CD14-positive monocyte (primary cell): Measurements from ENCODE around the gene MED27. TPM values are rescaled to one million over a fixed set of nuclear protein-coding genes. Genes with fewer than 3 reads are reported as not detected.

Experiments
- DNase-seq, 3 donors: peaks; one replicate each; pipeline ENCODE4 v3.0.0-alpha.2; 2011 to 2022
- H2AFZ ChIP-seq: 2 replicates; pipeline ENCODE4 v1.6.0; 2012; ENCODE audit warnings: mild to moderate bottlenecking, low read depth, low read length, inconsistent platforms; ENCODE audit not compliant: insufficient read depth, poor library complexity, severe bottlenecking
- H3K27ac ChIP-seq, 2 donors: 1 replicate in 1 of 2; 2 replicates in 1 of 2; pipeline ENCODE4 v1.5.1; 2012 to 2013; ENCODE audit warnings: low read length in 2 of 2, control low read depth in 1 of 2, inconsistent platforms in 1 of 2, low read depth in 1 of 2, mild to moderate bottlenecking in 1 of 2
- H3K27me3 ChIP-seq, 2 donors: one replicate each; pipeline versions ENCODE4 v1.6.0 to v1.6.1; 2011 to 2013; ENCODE audit warnings: low read length in 2 of 2; ENCODE audit not compliant: control insufficient read depth in 2 of 2, insufficient read depth in 2 of 2
- H3K36me3 ChIP-seq, 2 donors: replicated peaks in 1 of 2; 1 replicate in 1 of 2; 2 replicates in 1 of 2; pipeline versions ENCODE4 v1.5.1 to v1.6.1; 2012 to 2013; ENCODE audit warnings: low read length in 2 of 2, control low read depth in 1 of 2, inconsistent platforms in 1 of 2, mild to moderate bottlenecking in 1 of 2; ENCODE audit not compliant: insufficient read depth in 2 of 2, control insufficient read depth in 1 of 2
- H3K4me1 ChIP-seq, 2 donors: 1 replicate in 1 of 2; 2 replicates in 1 of 2; pipeline versions ENCODE4 v1.5.1 to v1.6.1; 2012 to 2013; ENCODE audit warnings: low read length in 2 of 2, control low read depth in 1 of 2, inconsistent platforms in 1 of 2, mild to moderate bottlenecking in 1 of 2, moderate library complexity in 1 of 2; ENCODE audit not compliant: insufficient read depth in 2 of 2, control insufficient read depth in 1 of 2
- H3K4me2 ChIP-seq: replicated peaks from 2 replicates; pipeline ENCODE3; 2012; ENCODE audit warnings: low read length, moderate library complexity, mild to moderate bottlenecking; ENCODE audit not compliant: poor library complexity, severe bottlenecking; ENCODE audit errors: extremely low read depth
- H3K4me3 ChIP-seq, 3 experiments: fragments of 200-600 bp in 1 of 3; sonication (generic) in 1 of 3; replicated peaks in 1 of 3; 1 replicate in 2 of 3; 2 replicates in 1 of 3; pipeline ENCODE4 v1.5.1; 2011 to 2013; ENCODE audit warnings: low read length in 3 of 3, mild to moderate bottlenecking in 3 of 3, control low read depth in 2 of 3, low read depth in 2 of 3, inconsistent platforms in 1 of 3, moderate library complexity in 1 of 3
- H3K79me2 ChIP-seq: 2 replicates; pipeline ENCODE4 v1.6.0; 2012; ENCODE audit warnings: mild to moderate bottlenecking, control low read depth, inconsistent platforms, low read length, moderate library complexity; ENCODE audit not compliant: insufficient read depth
- H3K9ac ChIP-seq: 2 replicates; pipeline ENCODE4 v1.6.0; 2017; ENCODE audit warnings: low read length, mild to moderate bottlenecking; ENCODE audit not compliant: insufficient read depth, poor library complexity, severe bottlenecking
- H3K9me3 ChIP-seq, 2 donors: replicated peaks in 1 of 2; 1 replicate in 1 of 2; 2 replicates in 1 of 2; pipeline versions ENCODE4 v1.5.1 to v1.6.1; 2012 to 2013; ENCODE audit warnings: low read length in 2 of 2, control low read depth in 1 of 2; ENCODE audit not compliant: control insufficient read depth in 1 of 2, insufficient read depth in 1 of 2
- H4K20me1 ChIP-seq: 2 replicates; pipeline ENCODE4 v1.6.0; 2012; ENCODE audit warnings: mild to moderate bottlenecking, low read length, control low read depth, moderate library complexity; ENCODE audit not compliant: insufficient read depth
- H3K27ac Mint-ChIP-seq, 7 donors: one replicate each; pipeline ENCODE4 v1.8.0; 2020; ENCODE audit warnings: mild to moderate bottlenecking in 7 of 7, mixed read lengths in 7 of 7, moderate library complexity in 6 of 7, inconsistent platforms in 2 of 7
- H3K27me3 Mint-ChIP-seq, 3 donors: one replicate each; pipeline ENCODE4 v1.8.0; 2021 to 2022; ENCODE audit warnings: low read depth in 3 of 3, mild to moderate bottlenecking in 3 of 3, mixed read lengths in 3 of 3, moderate library complexity in 3 of 3, inconsistent platforms in 1 of 3
- H3K36me3 Mint-ChIP-seq, 2 donors: one replicate each; pipeline ENCODE4 v1.8.0; 2020; ENCODE audit warnings: mixed read lengths in 2 of 2, inconsistent platforms in 1 of 2, mild to moderate bottlenecking in 1 of 2
- H3K4me1 Mint-ChIP-seq: one replicate; pipeline ENCODE4 v1.8.0; 2020; ENCODE audit warnings: mild to moderate bottlenecking, mixed read lengths
- H3K4me3 Mint-ChIP-seq, 2 donors: one replicate each; pipeline ENCODE4 v1.8.0; 2020; ENCODE audit warnings: mild to moderate bottlenecking in 2 of 2, mixed read lengths in 2 of 2, moderate library complexity in 1 of 2
- H3K9me3 Mint-ChIP-seq, 7 donors: one replicate each; pipeline ENCODE4 v1.8.0; 2020 to 2022; ENCODE audit warnings: mixed read lengths in 7 of 7, mild to moderate bottlenecking in 6 of 7, moderate library complexity in 6 of 7, inconsistent platforms in 2 of 7
- whole genome bisulfite sequencing: methylation state at CpG from one replicate; pipeline ENCODE4 v1.1.5; 2013; ENCODE audit warnings: missing lambda C conversion rate; ENCODE audit not compliant: insufficient coverage; 5-methylcytosine and 5-hydroxymethylcytosine counted together
- intact Hi-C, 2 donors: fragments of 100-400 bp; cut with micrococcal nuclease; formaldehyde crosslinking; loops; one replicate each; pipeline versions ENCODE4 v1.15.0 to v1.15.1; 2023
- polyA plus RNA-seq, 3 donors: library from polyadenylated mRNA; depleted of rRNA in 1 of 3; unstranded in 2 of 3; stranded (reverse) in 1 of 3; fragments of 300-500 nt in 2 of 3; fragments of >200 nt in 1 of 3; fragmentation: Illumina TruSeq in 2 of 3; gene quantifications; 1 replicate in 2 of 3; 2 replicates in 1 of 3; pipeline ENCODE4 v1.2.3, GENCODE V29; 2012 to 2021
- TF ChIP-seq, protein P1 (sequence below): fragments of 200-600 bp; IDR thresholded peaks from one replicate; pipeline ENCODE4 v1.8.0; 2022; ENCODE audit warnings: antibody characterized with exemption, mild to moderate bottlenecking

The MED27 gene
- polyA plus RNA-seq, 3 donors: 14.0 to 26.9 (median 25.8) TPM

DNA sequence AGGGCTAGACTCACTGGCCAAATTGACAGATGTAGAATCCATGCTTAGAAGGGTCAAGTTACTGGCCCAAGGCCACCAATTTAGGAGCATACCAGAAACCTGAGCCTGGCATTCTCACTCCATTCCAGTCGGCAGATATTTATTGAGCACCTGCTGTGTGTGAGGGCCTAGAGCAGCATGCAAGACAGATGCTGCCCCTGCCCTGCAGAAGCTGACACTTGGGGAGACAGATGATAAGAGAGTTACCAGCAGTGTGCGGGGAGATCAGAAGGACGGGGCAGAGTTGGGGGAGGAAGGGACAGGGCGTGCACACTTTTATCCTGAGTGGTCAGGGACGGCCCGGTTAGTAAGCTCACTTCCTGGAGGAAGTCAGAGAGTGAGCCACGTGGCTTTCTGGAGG is 228.3 kb downstream of the MED27 start:
- Histone ChIP-seq H3K9me3 (no peaks in the 10 kb centered on the region), H3K36me3 (no peaks in the 10 kb centered on the region), H3K27me3 (no peaks in the 10 kb centered on the region), H3K79me2 (no peaks in the 10 kb centered on the region), H4K20me1 (no peaks in the 10 kb centered on the region), H3K4me3 (no peak overlapping the region), H2AFZ (no peak overlapping the region), H3K27ac (no peak overlapping the region), H3K4me1 (no peaks in the 10 kb centered on the region), H3K4me2 (no peak overlapping the region), H3K9ac (no peak overlapping the region)
- Mint-ChIP-seq H3K36me3 (no peaks in the 10 kb centered on the region), H3K4me3 (no peak overlapping the region), H3K4me1 (peaks cover 10% of the 10 kb centered on the region), H3K27ac (no peak overlapping the region), H3K9me3 (peaks cover 0 to 4% (median 2%) of the 10 kb centered on the region in 7 donors), H3K27me3 (peaks cover 3 to 5% (median 3%) of the 10 kb centered on the region in 3 donors)
- intact Hi-C loops: no loop called here
- no peak for DNase-seq
- TF ChIP-seq, protein P1, sequence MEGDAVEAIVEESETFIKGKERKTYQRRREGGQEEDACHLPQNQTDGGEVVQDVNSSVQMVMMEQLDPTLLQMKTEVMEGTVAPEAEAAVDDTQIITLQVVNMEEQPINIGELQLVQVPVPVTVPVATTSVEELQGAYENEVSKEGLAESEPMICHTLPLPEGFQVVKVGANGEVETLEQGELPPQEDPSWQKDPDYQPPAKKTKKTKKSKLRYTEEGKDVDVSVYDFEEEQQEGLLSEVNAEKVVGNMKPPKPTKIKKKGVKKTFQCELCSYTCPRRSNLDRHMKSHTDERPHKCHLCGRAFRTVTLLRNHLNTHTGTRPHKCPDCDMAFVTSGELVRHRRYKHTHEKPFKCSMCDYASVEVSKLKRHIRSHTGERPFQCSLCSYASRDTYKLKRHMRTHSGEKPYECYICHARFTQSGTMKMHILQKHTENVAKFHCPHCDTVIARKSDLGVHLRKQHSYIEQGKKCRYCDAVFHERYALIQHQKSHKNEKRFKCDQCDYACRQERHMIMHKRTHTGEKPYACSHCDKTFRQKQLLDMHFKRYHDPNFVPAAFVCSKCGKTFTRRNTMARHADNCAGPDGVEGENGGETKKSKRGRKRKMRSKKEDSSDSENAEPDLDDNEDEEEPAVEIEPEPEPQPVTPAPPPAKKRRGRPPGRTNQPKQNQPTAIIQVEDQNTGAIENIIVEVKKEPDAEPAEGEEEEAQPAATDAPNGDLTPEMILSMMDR: no peak
- WGBS: 31% methylated on average over 7 of the region's 7 CpGs

DNA sequence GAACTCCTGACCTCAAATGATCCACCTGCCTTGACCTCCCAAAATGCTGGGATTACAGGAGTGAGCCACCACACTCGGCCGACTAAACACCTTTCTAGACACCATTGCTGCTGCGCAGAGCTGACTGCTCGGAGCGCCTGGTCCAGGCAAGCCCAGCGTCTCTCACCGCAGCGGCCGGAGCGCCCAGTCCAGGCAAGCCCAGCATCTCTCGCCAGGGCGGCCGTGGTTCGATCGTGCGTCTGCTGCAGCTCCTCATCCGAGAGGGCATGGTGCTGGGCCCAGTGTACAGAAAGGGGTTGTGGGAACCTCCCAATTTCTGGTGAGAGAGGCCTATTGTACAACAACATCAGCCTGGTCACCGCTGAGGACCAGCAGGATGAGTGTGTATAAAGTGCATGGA is 230.3 kb downstream of the MED27 start:
- TF ChIP-seq, protein P1: no peak
- no peaks in the 10 kb centered on the region for H4K20me1 ChIP-seq
- no peaks in the 10 kb centered on the region for H3K79me2 ChIP-seq
- H3K36me3 Mint-ChIP-seq: no peaks in the 10 kb centered on the region
- H3K4me1 ChIP-seq: no peaks in the 10 kb centered on the region
- H3K27ac Mint-ChIP-seq: no peak overlapping the region
- no peak overlapping the region for H2AFZ ChIP-seq
- intact Hi-C loops: no loop called here
- no peak overlapping the region for H3K4me3 ChIP-seq
- WGBS: 98% methylated on average over 17 of the region's 18 CpGs
- H3K36me3 ChIP-seq: no peaks in the 10 kb centered on the region
- H3K9me3 Mint-ChIP-seq: peaks cover 0 to 4% (median 2%) of the 10 kb centered on the region in 7 donors
- no peak overlapping the region for H3K27ac ChIP-seq
- H3K9ac ChIP-seq: no peak overlapping the region
- H3K9me3 ChIP-seq: no peaks in the 10 kb centered on the region
- H3K27me3 ChIP-seq: no peaks in the 10 kb centered on the region
- no peak for DNase-seq
- no peak overlapping the region for H3K4me2 ChIP-seq
- no peak overlapping the region for H3K4me3 Mint-ChIP-seq
- peaks cover 3 to 6% (median 3%) of the 10 kb centered on the region in 3 donors for H3K27me3 Mint-ChIP-seq
- H3K4me1 Mint-ChIP-seq: peaks cover 7% of the 10 kb centered on the region
